RPMI8226 (cell line): ENCODE results near the gene SSU72.
"Not testable (repeated sequence)": the region's sequence is repeated elsewhere in the genome, so short reads cannot be mapped to it uniquely, and the experiment has no call there.

Experiments
- DNase-seq: peaks from one replicate; pipeline ENCODE4 v3.0.0-alpha.2; 2015

SSU72 gene

DNA sequence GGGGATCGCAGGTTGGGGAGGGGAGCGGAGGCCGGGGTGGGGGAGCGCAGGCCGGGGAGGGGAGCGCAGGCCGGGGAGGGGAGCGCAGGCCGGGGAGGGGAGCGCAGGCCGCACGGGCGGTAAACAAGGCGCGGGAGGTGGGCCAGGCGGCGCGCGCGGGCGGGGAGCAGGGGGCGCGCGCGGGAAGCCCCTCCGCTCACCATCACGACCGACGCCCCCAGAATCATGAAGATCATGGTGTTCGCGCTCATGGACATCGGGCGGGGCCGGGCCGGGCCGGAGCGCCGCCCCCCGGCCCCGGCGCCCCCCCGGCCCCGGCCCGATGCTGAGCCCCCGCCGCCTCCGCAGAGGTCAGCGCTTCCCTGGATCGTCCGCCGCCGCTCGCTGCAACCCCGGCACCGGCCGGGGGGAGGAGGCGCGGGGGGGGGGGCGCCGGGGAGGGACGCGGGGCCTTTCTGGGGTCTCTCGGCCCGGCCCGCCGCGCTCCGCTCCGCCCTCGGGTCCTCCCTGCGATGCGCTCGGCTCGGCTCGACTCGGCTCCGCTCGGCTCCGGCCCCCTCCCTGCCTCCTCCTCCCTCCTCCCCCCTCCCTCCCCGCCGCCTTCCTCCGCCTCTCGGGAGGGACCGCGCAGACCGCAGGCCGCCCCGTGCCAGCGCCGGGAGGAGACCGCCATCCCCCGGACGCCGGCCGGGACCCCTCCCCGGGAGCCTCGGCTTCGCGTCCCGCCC, 34.4 kb downstream of the SSU72 start, which contains the start of gene TMEM240:
Gene TMEM240 (minus strand): TSS at position 535 of the 728 bp plus-strand sequence. CDS start 278 bp downstream, at position 257.
- no peak for DNase-seq

DNA sequence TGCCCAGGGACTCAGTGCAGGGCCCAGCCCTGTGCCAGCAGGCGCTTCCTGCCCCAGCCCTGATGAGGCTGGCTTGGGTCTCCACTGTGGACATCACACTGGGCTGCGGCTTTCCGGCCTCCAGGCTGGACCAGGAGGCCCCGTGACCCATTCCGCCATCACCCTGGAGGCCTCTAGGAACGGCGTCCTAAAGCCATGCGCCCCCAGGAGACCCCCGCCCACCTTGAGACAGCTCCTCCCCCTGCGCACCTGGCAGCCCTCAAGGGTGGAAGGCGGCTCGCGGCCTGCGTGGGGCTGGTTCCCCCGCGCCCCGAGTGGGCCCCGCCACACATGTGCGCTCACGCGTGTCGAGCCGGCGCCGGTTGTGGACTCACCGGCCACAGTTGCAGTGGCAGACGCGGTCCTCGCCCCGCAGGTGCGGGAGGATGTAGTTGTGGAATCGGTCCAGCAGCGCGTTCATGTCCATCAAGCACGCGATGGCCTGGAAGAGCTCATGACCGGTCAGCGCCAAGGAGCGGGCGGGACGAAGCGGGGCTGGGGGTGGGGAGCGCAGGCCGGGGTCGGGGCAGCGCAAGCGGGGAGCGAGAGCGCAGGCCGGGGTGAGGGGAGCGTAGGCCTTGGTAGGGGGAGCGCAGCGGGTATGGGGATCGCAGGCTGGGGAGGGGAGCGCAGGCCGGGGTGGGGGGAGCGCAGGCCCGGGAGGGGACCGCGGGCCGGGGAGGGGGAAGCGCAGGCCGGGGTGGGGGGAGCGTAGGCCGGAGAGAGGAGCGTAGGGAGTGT, 35.2 kb downstream of the SSU72 start:
- DNase-seq = no peak

DNA sequence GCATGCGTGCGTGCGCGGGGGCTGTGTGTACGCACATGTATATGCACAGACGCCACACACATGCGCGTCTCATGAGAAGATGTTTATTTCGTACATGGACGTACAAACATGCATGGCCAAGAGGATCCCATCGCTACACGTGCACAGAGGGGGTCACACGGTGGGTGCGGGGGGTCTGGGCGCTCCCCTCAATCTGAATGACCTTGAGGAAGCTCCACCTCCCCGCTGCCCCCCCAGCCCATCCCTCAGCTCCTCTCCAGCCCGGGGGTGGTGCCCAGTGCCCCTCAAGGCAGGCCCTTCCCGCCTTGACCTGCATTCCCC, 35.7 kb downstream of the SSU72 start:
- DNase-seq = no peak

DNA sequence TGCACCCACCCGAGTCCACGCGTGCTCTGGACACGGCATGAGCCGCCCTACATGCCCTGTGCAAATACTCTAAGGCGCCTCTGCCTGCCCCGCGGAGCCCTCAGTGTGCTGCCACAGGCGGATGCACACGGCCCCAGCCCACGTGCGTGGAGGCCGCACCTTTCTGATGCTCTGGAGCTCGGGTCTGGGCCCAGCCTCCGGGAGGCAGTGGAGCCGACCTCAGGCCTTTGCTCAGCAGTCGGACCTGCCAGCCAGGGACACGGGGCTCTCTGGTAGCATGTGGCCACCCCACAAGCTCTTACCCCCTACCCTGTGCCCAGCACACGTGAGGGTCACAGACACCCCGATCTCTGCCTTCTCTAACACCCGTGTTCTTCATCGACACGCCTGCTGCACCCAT, 36.3 kb downstream of the SSU72 start:
- no peak for DNase-seq

DNA sequence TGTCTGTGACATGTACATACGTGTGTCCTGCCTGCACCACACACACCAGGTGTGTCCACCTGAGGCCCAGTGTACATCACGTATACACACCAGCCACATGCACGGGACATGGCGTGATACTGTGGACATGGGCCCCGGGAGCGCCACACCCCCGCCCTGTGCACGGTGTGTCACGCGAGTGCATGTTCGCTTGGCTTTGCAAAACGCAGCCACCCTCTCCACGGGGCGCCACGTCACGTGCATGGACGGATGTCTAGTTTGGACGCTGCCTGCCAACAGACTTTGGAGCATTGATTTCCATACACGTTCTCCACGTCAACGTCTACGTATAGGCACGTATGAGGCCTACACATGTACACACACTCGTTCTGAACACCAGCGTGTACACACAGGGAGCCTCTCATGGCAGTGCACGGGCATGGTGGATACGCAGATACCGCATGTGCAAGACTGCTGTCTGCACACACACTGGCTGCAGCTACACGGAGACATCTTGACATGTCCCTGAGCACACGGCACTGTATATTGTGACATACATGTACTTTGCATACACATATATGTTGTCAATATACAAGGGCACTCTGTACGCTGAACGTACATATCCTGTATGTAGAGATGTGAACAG, 36.9 kb downstream of the SSU72 start:
- DNase-seq = no peak

DNA sequence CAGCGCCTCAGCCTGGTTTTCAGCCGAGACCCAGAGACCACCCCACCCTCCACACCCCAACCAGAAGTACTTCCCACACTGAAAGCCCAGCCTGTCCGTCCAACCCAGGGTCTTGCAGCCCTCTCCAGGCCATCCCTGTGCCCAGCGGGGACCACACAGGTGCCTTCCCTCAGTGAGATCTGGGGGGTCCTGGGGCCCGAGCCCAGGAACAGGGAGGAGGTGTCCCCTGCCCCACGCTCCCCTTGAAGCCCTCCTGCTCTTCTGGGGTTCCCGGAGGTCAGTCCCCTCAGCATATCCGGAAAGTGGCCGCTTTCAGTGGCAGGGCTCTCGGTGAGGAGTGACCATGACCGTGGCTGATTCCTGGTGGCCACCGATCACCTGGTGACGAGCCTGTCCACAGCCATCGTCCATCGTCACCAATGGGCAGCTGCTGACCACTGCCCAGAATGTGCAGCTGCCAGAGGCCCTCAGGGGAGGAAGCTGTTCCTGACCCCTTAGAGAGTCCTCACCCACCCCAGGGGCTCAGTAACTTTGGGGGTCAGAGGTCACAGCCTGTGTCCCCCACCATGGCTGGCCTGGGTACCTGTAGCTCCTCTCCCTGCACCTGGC, 37.6 kb downstream of the SSU72 start:
- no peak for DNase-seq

DNA sequence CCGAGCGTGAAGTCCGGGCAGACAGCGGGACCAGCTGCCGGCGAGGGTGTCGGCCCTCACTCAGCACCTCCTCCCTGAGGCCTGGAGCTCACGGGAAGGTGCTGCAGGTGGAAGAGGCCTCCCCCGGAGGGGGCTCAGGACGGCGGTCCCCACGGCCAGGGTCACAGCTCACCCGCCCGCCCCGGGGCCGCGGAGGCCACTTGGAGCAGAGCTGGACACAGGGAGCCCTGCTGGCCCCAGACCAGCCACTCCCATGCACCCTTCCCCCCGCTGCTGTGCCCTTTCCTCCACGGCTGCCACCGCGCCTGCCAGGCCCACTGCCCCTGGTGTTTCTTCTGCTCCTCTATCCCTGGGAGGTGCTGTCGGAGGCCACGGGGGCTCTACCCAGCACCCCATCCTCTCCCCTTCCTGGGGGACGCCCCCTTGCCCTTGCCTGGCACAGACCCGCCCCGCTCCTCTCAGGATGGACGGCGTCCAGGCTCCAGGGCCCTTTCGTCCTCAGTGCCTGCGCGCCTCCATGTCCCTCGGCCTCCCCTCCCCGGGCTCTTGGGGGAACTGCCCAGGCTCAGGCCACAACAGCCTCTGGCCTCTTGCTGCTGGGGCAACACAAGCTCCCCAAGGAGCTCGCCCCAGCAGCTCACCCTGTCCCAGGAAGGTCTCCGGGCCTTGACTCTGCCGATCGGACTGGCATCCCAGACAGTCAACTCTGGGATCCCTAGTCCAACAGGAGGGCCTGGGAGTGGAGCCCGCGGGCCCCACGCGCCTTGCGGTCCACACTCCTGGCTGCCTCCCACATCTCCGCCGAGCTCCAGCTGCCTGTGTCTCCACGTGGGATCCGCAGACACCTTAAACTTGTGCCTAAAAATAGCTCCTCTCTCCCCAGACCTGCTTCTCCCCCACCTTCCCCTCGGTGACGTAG, 38.4 kb downstream of the SSU72 start:
- no peak for DNase-seq

DNA sequence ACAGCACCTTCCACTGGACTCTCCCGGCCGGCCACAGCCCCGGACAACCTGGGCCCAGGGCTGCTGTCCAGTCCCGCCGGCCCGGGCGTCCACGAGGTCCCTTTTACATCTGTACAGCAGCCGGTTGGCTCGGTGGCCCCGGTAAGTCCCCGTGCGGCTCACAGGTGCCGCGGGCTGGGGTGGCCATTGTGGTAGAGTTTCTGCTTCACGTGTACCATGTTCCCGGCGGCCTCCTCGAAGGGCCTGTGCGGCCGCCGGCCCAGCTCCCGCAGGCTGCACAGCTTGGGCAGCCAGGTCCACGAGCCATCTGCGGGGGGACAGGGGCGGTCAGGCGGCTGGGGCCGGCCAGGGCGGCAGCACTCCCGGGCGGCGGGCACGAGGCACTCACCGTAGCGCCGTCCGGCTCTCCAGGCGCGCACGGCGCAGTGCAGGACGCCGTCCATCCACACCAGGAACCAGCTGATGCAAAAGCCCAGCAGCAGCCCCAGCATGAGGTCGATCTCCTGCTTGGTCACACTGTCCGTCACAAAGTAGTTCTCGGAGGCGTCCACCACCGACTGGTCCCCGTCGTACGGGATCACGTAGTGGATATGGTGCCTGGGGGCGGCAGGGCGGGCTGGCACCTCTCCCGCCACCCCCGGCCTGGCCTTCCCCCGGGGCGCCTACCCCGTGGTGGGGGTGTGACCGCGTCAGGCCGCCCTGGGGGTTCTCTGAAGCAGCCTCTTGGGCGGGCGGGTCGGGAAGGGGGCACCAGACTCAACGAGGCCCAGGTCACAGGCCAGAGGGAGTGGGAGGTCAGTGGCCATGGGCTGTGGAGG, 39.3 kb downstream of the SSU72 start:
- no peak for DNase-seq

DNA sequence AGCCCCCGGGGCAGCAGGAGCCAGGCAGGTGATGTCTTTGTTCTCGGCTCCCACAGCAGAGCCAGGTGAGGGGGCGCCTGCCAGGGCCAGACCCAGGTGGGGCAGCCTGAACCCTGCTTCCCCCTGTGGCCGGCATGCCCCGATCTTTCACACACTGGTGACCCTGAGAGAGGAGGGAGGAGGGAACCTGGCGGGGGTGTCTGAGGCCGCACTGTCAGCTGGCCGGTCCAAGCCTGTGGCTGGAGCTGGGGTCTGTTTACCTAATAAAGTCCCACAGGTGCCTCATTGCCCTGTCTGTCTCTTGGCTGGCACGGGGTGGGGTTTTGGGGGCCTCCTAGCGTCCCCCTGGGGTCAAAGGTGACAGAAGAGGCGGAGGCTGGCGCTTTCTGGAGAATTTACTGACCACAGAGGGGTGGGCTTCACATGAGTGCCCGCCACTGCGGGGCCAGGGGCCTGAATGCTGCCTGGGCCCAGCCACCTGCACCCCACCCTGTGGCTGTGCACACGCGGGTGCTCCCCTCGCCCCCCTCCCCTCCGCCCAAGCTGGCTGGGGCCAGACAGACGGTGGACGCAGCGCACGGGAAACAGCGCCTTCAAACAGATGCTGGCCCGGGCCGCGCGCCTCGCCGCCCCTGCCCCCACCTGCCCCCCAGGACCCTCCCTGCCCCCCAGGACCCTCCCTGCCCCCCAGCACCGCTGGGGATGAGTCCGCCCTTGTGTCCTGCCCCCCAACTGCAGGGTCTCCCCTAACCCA, 40.1 kb downstream of the SSU72 start:
- no peak for DNase-seq

DNA sequence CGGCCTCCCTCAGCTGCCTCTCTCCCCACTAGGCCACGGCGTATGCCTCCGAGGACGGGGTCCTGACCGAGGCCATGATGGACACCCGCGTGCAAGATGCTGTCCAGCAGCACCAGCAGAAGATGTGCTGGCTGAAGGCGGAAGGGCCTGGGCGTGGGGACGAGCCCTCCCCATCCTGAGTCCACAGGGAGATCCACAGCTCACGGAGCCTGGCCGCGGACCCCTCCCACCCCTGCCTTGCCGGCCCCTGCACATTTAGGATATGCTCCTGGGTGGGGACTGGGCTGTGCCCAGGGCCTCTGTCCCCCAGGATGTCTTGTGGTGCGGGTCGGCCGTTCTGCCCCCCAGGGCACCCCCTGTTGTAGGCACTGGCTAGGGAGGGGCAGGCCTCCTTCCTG, 40.8 kb downstream of the SSU72 start:
- DNase-seq = not testable (repeated sequence)

DNA sequence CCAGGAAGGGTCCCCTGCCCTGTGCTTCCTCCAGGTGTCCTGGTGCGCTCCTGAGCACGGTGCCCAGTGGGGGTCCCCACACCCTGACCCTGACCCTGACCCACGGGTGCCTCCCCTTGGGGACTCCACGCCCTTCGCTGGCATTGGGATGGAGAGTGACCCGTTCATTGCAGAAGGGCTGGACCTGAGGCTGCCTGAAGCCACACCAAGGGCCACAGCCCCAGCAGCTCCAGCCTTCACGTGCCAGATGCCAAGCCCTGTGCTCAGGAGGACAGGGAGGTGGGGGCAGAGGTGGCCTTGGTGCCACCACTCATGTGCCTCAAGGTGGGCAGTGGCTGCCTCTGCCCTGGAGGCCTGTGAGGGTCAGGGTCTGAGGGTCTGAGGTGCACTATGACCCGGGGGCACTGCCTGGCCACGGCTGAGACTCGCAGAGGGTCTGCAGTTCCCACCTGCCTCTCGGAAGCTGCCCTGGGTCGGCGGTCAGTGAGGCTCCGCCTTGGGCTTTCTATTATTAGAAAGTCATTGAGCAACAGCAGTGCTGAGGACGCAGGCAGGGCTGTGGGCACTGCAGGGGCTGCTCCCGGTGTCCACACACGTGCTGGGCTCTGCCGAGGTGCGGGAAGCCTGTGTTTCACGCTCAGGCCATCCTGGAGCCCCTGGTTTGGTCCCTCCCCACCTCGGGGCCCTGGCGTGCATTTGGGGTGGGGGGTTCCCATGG, 41.3 kb downstream of the SSU72 start:
- not testable (repeated sequence) for DNase-seq

DNA sequence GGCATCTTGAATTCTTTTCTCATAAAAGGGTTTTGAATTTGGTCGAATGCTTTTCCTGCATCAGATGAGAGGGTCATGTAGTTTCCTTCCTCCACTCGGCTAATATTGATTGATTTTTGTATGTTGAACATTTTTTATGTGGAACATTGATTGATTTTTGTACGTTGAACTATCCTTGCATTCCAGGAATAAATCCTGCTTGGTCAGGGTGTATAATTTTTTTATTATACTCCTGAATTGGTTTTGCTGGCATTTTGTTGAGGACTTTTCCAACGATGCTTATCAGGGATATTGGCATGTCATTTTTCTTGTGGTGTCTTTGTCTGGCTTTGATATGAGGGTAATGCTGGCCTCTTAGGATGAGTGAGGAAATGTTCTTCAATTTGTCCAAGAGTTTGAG, 42.7 kb downstream of the SSU72 start:
- no peak for DNase-seq

DNA sequence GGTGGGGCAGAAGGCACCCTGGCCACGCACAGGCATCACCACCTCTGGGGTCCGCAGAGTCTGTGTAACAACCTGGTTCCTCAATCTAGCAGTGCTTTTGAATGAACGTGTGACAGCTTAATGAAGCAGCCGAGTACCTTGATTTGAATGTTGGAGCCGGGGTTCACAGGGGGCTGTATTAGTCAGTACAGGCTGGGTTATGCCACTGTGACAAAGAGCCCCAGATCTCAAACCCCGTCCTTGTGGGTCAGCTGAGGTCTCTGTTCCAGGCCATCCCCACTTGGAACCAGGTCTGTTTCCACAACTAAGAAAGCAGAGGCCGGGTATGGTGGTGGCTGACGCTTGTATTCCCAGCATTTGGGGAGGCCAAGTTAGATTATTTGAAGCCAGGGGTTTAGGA, 44.7 kb downstream of the SSU72 start:
- no peak for DNase-seq

DNA sequence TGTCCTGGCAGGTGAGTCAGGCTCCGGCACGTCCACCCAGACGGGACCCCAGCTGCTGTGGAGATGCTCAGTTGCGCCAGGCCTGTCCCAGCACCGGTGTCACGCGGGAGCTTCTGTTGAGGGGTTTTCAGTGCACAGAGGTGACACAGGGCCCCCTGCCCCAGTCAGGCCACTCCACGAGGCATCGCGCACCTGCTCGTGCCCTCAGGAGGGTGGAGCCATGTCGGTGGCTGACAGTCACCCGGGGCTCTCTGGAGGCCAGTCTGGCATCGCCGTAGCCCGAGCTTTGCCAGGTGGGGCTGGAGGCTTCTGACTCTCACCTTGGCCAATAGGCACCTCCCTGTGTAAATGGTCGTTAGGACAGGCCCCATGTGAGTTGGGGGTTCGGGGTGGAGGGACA, 45.3 kb downstream of the SSU72 start:
- no peak for DNase-seq

DNA sequence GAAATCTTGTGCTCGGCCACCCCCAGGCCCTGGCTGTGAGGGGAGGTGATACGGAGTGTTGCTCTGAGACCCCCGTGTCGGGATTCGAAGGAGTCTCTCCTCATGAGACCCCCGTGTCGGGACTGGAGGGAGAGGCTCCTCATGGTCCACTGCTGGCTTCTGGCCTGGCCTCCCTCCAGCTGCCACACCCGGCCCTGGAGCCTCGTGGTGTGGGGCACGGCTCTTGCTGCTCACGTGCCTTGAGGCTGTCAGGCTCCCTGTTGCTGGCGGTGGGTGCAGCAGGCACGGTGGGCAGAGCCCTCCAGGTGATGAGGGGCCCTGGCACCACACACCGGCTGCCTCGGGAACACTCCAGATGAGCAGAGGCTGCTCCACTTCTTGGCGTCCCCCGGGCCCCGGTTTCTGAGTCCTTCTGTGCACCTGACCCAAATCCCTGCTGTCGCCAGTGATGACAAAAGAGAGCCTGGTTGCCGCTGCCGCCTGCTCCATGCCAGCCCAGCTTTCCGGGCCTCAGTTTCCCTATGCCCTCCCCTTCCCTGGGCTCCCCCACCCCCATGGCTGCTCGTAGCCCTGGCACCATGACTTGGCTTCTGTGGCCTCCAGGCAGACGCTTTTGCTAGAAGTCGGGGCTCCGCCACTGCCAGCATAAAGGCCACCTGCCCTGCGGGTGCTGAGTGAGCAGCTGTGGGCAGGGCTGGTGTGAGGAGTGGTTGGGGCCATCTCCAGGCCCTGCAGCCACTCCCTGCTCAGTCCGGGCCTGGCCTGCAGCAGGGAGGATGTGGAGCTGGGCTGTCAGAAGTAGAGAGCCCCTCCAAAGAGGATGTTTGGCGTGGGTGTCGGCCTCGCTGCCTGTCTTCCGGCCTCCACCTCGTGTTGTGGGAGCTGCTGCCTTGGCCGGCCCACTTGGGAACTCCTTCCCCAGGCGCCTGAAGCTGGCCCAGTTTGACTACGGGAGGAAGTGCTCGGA, 46.1 kb downstream of the SSU72 start:
- no peak for DNase-seq

DNA sequence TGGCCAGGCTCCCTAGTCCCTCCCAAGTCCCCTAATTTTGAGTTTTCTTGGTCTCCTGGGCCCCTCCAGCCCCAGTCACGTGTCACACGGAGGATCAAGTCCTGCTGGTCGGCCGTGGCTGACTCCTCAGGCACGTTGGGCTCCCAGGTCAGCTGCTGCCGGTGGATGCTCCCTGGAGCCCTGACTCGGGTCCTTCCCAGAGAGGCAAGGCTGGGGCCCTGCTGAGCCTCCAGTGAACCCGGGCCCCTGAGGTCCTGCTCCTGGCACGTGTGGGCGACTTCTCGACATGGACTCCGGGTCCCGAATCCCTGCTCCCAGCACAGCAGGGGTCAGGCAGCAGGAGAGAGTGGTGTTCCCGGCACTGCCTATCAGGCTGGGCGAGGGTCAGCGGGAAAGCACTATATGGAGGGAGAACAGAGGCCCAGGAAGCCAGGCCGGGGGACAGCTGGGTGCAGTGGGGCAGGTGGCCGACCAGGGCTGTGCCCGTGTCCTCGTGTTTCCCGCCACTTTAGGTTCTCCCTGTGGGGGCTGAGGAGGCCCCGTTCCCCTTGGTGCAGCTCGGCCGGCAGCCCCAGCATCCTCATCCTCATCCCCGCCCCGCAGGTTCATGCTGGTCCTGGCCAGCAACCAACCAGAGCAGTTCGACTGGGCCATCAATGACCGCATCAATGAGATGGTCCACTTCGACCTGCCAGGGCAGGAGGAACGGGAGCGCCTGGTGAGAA, 47.4 kb downstream of the SSU72 start:
- no peak for DNase-seq

DNA sequence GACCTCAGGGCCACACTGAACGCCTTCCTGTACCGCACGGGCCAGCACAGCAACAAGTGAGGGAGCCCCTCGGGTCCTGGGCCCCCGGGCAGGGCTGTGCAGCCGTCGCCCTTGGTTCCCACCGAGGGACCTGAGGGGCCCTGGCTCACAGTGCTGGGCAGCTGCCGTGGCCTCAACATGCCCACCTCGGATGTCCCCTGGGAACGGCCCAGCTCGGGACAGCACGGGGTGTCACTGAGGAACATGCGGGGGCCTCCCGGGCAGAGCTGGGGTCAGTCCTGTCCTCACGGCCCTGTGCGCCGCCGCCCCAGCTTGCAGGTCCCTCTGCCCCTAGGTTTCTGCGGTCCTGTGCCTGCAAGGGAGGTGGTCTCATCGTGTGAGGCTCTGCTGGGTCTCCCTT, 48.2 kb downstream of the SSU72 start:
- DNase-seq = not testable (repeated sequence)

DNA sequence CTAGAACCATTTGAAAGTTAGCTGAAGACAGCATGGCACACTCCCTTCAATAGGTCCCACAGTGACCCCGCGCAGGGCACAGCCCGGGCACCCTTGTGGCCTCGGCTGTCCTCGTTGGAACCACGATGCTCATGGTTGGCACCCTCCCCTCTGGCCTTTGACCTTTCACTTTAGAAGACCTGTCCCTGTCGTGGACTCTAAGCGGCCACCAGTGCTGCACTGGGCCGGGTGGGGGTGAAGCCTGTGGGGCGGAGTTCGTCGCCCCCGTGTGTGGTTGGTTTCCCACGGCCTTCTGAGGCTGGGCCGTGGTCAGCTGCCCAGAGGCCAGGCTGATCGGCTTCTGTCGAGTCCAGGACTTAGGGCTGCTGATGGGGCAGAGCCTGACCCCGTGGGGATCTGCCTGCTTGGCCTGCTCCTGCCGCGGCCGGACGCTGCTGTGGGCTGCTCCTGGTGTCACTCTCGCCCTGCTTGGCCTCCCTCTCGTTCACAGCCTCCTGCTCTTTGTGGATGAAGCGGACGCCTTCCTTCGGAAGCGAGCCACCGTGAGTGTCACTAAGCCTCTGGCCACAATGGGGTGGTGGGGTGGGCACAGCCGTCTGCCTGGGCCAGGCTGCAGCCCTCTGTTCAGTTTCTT, 49.8 kb downstream of the SSU72 start:
- not testable (repeated sequence) for DNase-seq
